ENCODE measurements around the gene ANKRD55. TPM values are rescaled to one million over a fixed set of nuclear protein-coding genes. Genes with fewer than 3 reads are reported as not detected.

Gene ANKRD55
- not detected in 2 replicates for total RNA-seq

GRCh38 chr5:56233230-56233629 lies at the start of gene ANKRD55:
Gene ANKRD55, minus strand, starts transcription at chr5:56233330. Its CDS starts 417 bp downstream, at chr5:56232913.

Other genes with a start within 250 kb of the ANKRD55 start
- 517 and 540 TPM in 2 replicates for gene IL6ST, start 238.4 kb downstream of the ANKRD55 start, total RNA-seq

Measured in uterine smooth muscle cell (primary cell).